ENCODE measurements around the gene DRG1. TPM values are rescaled to one million over a fixed set of nuclear protein-coding genes. Genes with fewer than 3 reads are reported as not detected.

DRG1 gene
- total and polyA plus RNA-seq, 2 donors (not counting 1 experiment from before 2014, with no cell fraction given), result 33.9 to 58.9 TPM

- peaks cover 0 to 74% of the 10 kb centered on the region in 2 experiments for H3K36me3 ChIP-seq (replicated peaks in 1 of 2; ENCODE audit: control extremely low read depth in 1 of 2, control insufficient read depth in 1 of 2, extremely low read depth in 1 of 2, insufficient read depth in 2 of 2, low read length in 1 of 2)
- no peak overlapping the region for H3K27ac Mint-ChIP-seq
- no peaks in the 10 kb centered on the region for H3K4me1 Mint-ChIP-seq
- ChIA-PET CTCF (interaction anchor here (0.6 kb wide), 1 partner anchor 17 kb away, joined by 3 read pairs; no protein-coding TSS in a partner anchor), POLR2A (no interaction called here)
- no peak for ATAC-seq (ENCODE audit: low read depth)
- H3K4me1 ChIP-seq (ENCODE audit: control insufficient read depth in 2 of 2, insufficient read depth in 2 of 2, low read length in 2 of 2), result no peaks in the 10 kb centered on the region
- no peak overlapping the region for H3K27ac ChIP-seq (ENCODE audit: low read length in 2 of 2)
- intact Hi-C loops (cut with micrococcal nuclease), result no loop called here
- H3K9ac ChIP-seq (ENCODE audit: low read length), result no peak overlapping the region
- TF ChIP-seq CTCF (IDR thresholded peaks at IDR 0.05) (no peak), EZH2 (IDR thresholded peaks at IDR 0.05; ENCODE audit: borderline replicate concordance, insufficient read depth, low read depth, low read length, poor library complexity, severe bottlenecking) (no peak)
- H4K20me1 ChIP-seq (ENCODE audit: control insufficient read depth, insufficient read depth, low read length, poor library complexity, severe bottlenecking), result peaks cover 8% of the 10 kb centered on the region
- H3K4me3 Mint-ChIP-seq, result no peak overlapping the region
- H3K27me3 Mint-ChIP-seq, result no peaks in the 10 kb centered on the region
- no peak for DNase-seq
- no peaks in the 10 kb centered on the region for H3K9me3 ChIP-seq (ENCODE audit: control extremely low read depth in 1 of 3, control insufficient read depth in 2 of 3, insufficient read depth in 1 of 3, low read length in 2 of 3)
- H3K4me2 ChIP-seq (replicated peaks; ENCODE audit: low read depth, low read length, poor library complexity, severe bottlenecking), result no peak overlapping the region
- WGBS (ENCODE audit: insufficient coverage), result 100% methylated on average over 1 of the region's 2 CpGs
- H3K4me3 ChIP-seq (ENCODE audit: control extremely low read depth in 1 of 5, extremely low read depth in 1 of 5, insufficient read depth in 1 of 5, low read depth in 2 of 5, low read length in 4 of 5), result no peak overlapping the region
- no peak overlapping the region for H2AFZ ChIP-seq (ENCODE audit: insufficient read depth, low read depth, low read length, poor library complexity, severe bottlenecking)
- no peaks in the 10 kb centered on the region for H3K9me3 Mint-ChIP-seq (ENCODE audit: insufficient read depth)
- H3K79me2 ChIP-seq (ENCODE audit: control insufficient read depth, insufficient read depth, low read length), result peaks cover 21% of the 10 kb centered on the region
- H3K27me3 ChIP-seq (replicated peaks in 1 of 4; ENCODE audit: control extremely low read depth in 1 of 4, control insufficient read depth in 3 of 4, insufficient read depth in 4 of 4, low read length in 3 of 4), result no peaks in the 10 kb centered on the region
Observed at GRCh38 chr22:31465307-31465706, 65.9 kb downstream of the DRG1 start.

- Histone ChIP-seq H4K20me1 (ENCODE audit: control insufficient read depth, insufficient read depth, low read length, poor library complexity, severe bottlenecking) (peaks cover 28% of the 10 kb centered on the region), H3K36me3 (replicated peaks in 1 of 2; ENCODE audit: control extremely low read depth in 1 of 2, control insufficient read depth in 1 of 2, extremely low read depth in 1 of 2, insufficient read depth in 2 of 2, low read length in 1 of 2) (peaks cover 2 to 29% of the 10 kb centered on the region in 2 experiments), H3K9ac (ENCODE audit: low read length) (no peak overlapping the region), H3K27ac (ENCODE audit: low read length in 2 of 2) (no peak overlapping the region), H3K4me3 (ENCODE audit: control extremely low read depth in 1 of 5, extremely low read depth in 1 of 5, insufficient read depth in 1 of 5, low read depth in 2 of 5, low read length in 4 of 5) (no peak overlapping the region), H3K79me2 (ENCODE audit: control insufficient read depth, insufficient read depth, low read length) (peaks cover 92% of the 10 kb centered on the region), H3K4me2 (replicated peaks; ENCODE audit: low read depth, low read length, poor library complexity, severe bottlenecking) (no peak overlapping the region), H3K4me1 (ENCODE audit: control insufficient read depth in 2 of 2, insufficient read depth in 2 of 2, low read length in 2 of 2) (peaks cover 13 to 17% of the 10 kb centered on the region in 2 donors), H3K9me3 (ENCODE audit: control extremely low read depth in 1 of 3, control insufficient read depth in 2 of 3, insufficient read depth in 1 of 3, low read length in 2 of 3) (no peaks in the 10 kb centered on the region), H2AFZ (ENCODE audit: insufficient read depth, low read depth, low read length, poor library complexity, severe bottlenecking) (no peak overlapping the region), H3K27me3 (replicated peaks in 1 of 4; ENCODE audit: control extremely low read depth in 1 of 4, control insufficient read depth in 3 of 4, insufficient read depth in 4 of 4, low read length in 3 of 4) (no peaks in the 10 kb centered on the region)
- DNase-seq (no peak), ATAC-seq (ENCODE audit: low read depth) (no peak)
- peaks cover 21% of the 10 kb centered on the region for H3K4me1 Mint-ChIP-seq
- POLR2A ChIA-PET, result no interaction called here
- intact Hi-C loops (cut with micrococcal nuclease), result loop anchor here (10.0 kb wide), 1 partner anchor 50 kb away; no protein-coding TSS in a partner anchor
- no peaks in the 10 kb centered on the region for H3K9me3 Mint-ChIP-seq (ENCODE audit: insufficient read depth)
- no CpG with 5 or more reads among the region's 2 CpGs for WGBS (ENCODE audit: insufficient coverage)
- TF ChIP-seq CTCF (IDR thresholded peaks at IDR 0.05), result no peak
- TF ChIP-seq EZH2 (IDR thresholded peaks at IDR 0.05; ENCODE audit: borderline replicate concordance, insufficient read depth, low read depth, low read length, poor library complexity, severe bottlenecking), result no peak
- H3K27me3 Mint-ChIP-seq, result no peaks in the 10 kb centered on the region
- CTCF ChIA-PET, result no interaction called here
- no peak overlapping the region for H3K4me3 Mint-ChIP-seq
- H3K27ac Mint-ChIP-seq, result no peak overlapping the region
Observed at GRCh38 chr22:31474743-31475142, 75.3 kb downstream of the DRG1 start.
